MCF 10A (cell line): ENCODE results near the gene STON1. TPM values are rescaled to one million over a fixed set of nuclear protein-coding genes. Genes with fewer than 3 reads are reported as not detected.

Experiments
- BruUV-seq: library from RNA; stranded (reverse); fragments of 400-500 nt; replicated peaks from 2 replicates; lab custom pipeline; 2021; lab: Mats Ljungman, UMichigan
- CTCF ChIA-PET: fragments of 300-600 bp; sonication (Branson Sonifier 250); formaldehyde crosslinking; extraction: SDS; loops from one replicate; lab custom pipeline; 2021; ENCODE audit warnings: antibody characterized with exemption, inconsistent platforms; lab: Yijun Ruan, JAX
- POLR2A ChIA-PET: fragments of 300-600, 350-650 bp; sonication (Branson Sonifier 250); formaldehyde crosslinking; extraction: SDS; loops from one replicate; lab custom pipeline; 2020; ENCODE audit warnings: antibody characterized with exemption, inconsistent platforms; lab: Yijun Ruan, JAX
- DNase-seq: peaks from one replicate; pipeline ENCODE4 v3.0.0-alpha.2; 2018; ENCODE audit not compliant: unreplicated experiment
- H3K27ac Mint-ChIP-seq: one replicate; pipeline ENCODE4 v1.8.0; 2022; ENCODE audit warnings: mild to moderate bottlenecking, low read depth, mixed read lengths; ENCODE audit not compliant: unreplicated experiment
- H3K27me3 Mint-ChIP-seq: one replicate; pipeline ENCODE4 v1.8.0; 2022; ENCODE audit warnings: mixed read lengths; ENCODE audit not compliant: insufficient read depth, unreplicated experiment
- H3K36me3 Mint-ChIP-seq: one replicate; pipeline ENCODE4 v1.8.0; 2022; ENCODE audit warnings: mild to moderate bottlenecking, moderate library complexity, mixed read lengths; ENCODE audit not compliant: insufficient read depth, unreplicated experiment
- H3K4me1 Mint-ChIP-seq: one replicate; pipeline ENCODE4 v1.8.0; 2022; ENCODE audit warnings: mixed read lengths; ENCODE audit not compliant: insufficient read depth, unreplicated experiment
- H3K4me3 Mint-ChIP-seq: one replicate; pipeline ENCODE4 v1.8.0; 2022; ENCODE audit warnings: mild to moderate bottlenecking, moderate library complexity, mixed read lengths; ENCODE audit not compliant: unreplicated experiment
- H3K9me3 Mint-ChIP-seq: one replicate; pipeline ENCODE4 v1.8.0; 2022; ENCODE audit warnings: mixed read lengths; ENCODE audit not compliant: unreplicated experiment
- CTCF ChIP-seq: fragments of 200-600 bp; IDR thresholded peaks from one replicate; pipeline ENCODE4 v1.8.0; 2022; ENCODE audit warnings: antibody characterized with exemption, mild to moderate bottlenecking; ENCODE audit not compliant: unreplicated experiment
- intact Hi-C: fragments of 100-400 bp; cut with micrococcal nuclease; formaldehyde crosslinking; loops from 2 replicates; pipeline ENCODE4 v1.14.1; 2022
- total RNA-seq: library from RNA; stranded (reverse); gene quantifications from 2 replicates; pipeline ENCODE4 v1.2.3, GENCODE V29; 2022

STON1 gene
- total RNA-seq, 1 experiment from 2014 or later, result 0.23 TPM

- no peak overlapping the region for H3K4me3 Mint-ChIP-seq
- intact Hi-C loops, result no loop called here
- H3K27me3 Mint-ChIP-seq, result no peaks in the 10 kb centered on the region
- H3K36me3 Mint-ChIP-seq, result peaks cover 63% of the 10 kb centered on the region
- peaks cover 9% of the 10 kb centered on the region for H3K4me1 Mint-ChIP-seq
- no peak overlapping the region for H3K27ac Mint-ChIP-seq
- ChIA-PET CTCF (no interaction called here), POLR2A (no interaction called here)
- BruUV-seq, result no TSS peak
- H3K9me3 Mint-ChIP-seq, result no peaks in the 10 kb centered on the region
- DNase-seq, result no peak
- no peak for TF ChIP-seq CTCF
Observed at GRCh38 chr2:48511849-48512470, 18.0 kb upstream of the STON1 start.

GRCh38 chr2:48512571-48512970 is 17.4 kb upstream of the STON1 start:
- POLR2A ChIA-PET, result no interaction called here
- no TSS peak for BruUV-seq
- intact Hi-C loops, result no loop called here
- no peak overlapping the region for H3K27ac Mint-ChIP-seq
- peaks cover 9% of the 10 kb centered on the region for H3K4me1 Mint-ChIP-seq
- H3K9me3 Mint-ChIP-seq, result no peaks in the 10 kb centered on the region
- CTCF ChIA-PET, result no interaction called here
- H3K27me3 Mint-ChIP-seq, result no peaks in the 10 kb centered on the region
- no peak overlapping the region for H3K4me3 Mint-ChIP-seq
- peaks cover 62% of the 10 kb centered on the region for H3K36me3 Mint-ChIP-seq
- DNase-seq, result no peak
- TF ChIP-seq CTCF, result no peak

- DNase-seq, result no peak
- TF ChIP-seq CTCF, result no peak
- Mint-ChIP-seq H3K27ac (no peak overlapping the region), H3K4me3 (no peak overlapping the region), H3K27me3 (no peaks in the 10 kb centered on the region), H3K9me3 (no peaks in the 10 kb centered on the region), H3K36me3 (peaks cover 69% of the 10 kb centered on the region), H3K4me1 (peaks cover 9% of the 10 kb centered on the region)
- ChIA-PET POLR2A (no interaction called here), CTCF (interaction anchor here (0.5 to 1.0 kb wide), 3 partner anchors 74 to 1339 kb away, joined by 5 to 8 read pairs (median 6); no protein-coding TSS in a partner anchor)
- intact Hi-C loops, result no loop called here
- BruUV-seq, result no TSS peak
Observed at GRCh38 chr2:48514348-48515003, 15.5 kb upstream of the STON1 start.

GRCh38 chr2:48515513-48515985 is 14.4 kb upstream of the STON1 start:
- DNase-seq, result no peak
- H3K9me3 Mint-ChIP-seq, result no peaks in the 10 kb centered on the region
- no peaks in the 10 kb centered on the region for H3K4me1 Mint-ChIP-seq
- BruUV-seq, result no TSS peak
- H3K27me3 Mint-ChIP-seq, result no peaks in the 10 kb centered on the region
- peaks cover 72% of the 10 kb centered on the region for H3K36me3 Mint-ChIP-seq
- intact Hi-C loops, result no loop called here
- no peak overlapping the region for H3K4me3 Mint-ChIP-seq
- POLR2A ChIA-PET, result no interaction called here
- no peak for TF ChIP-seq CTCF
- H3K27ac Mint-ChIP-seq, result peak overlapping the region; percentile 39
- CTCF ChIA-PET, result interaction anchor here (1.0 kb wide), 1 partner anchor 73 kb away, joined by 5 read pairs; no protein-coding TSS in a partner anchor
